Measurements from ENCODE around the gene TLE3. TPM values are rescaled to one million over a fixed set of nuclear protein-coding genes. Genes with fewer than 3 reads are reported as not detected.
A peak's percentile ranks its signal among the peaks of the same experiment; 100 is the strongest.

The TLE3 gene
- total and polyA plus RNA-seq, 8 donors = 12.5 to 37.2 (median 18.9) TPM

- H3K4me1 ChIP-seq = peaks cover 14 to 18% (median 15%) of the 10 kb centered on the region in 3 donors
- H3K36me3 ChIP-seq = peaks cover 0 to 30% (median 16%) of the 10 kb centered on the region in 3 donors
- no peaks in the 10 kb centered on the region for H3K9me3 ChIP-seq
- no peak overlapping the region for H3K4me3 ChIP-seq
- H3K27ac ChIP-seq = no peak overlapping the region
- 52 to 58% methylated on average over 13 of the region's 13 CpGs for WGBS, 2 donors
- FAIRE-seq (no peak), ATAC-seq (peak; percentile 6 to 39 (median 22)), DNase-seq (peak in 1 of 6 donors; percentile 52)
- intact Hi-C loops (cut with DNase I) = no loop called here
- no peak for TF ChIP-seq CTCF (IDR thresholded peaks at IDR 0.05)
- H3K27me3 ChIP-seq = no peaks in the 10 kb centered on the region
These were observed 18.9 kb downstream of the TLE3 start for GRCh38 chr15:70078578-70079417.

GRCh38 chr15:70077188-70078147, 20.2 kb downstream of the TLE3 start:
- Histone ChIP-seq H3K4me1 (peaks cover 14 to 18% (median 15%) of the 10 kb centered on the region in 3 donors), H3K36me3 (peaks cover 0 to 43% (median 28%) of the 10 kb centered on the region in 3 donors), H3K4me3 (no peak overlapping the region), H3K27ac (no peak overlapping the region), H3K9me3 (no peaks in the 10 kb centered on the region), H3K27me3 (no peaks in the 10 kb centered on the region)
- ATAC-seq = no peak
- WGBS, 2 donors = 88 to 90% methylated on average over 13 of the region's 13 CpGs
- no peak for DNase-seq
- no peak for FAIRE-seq
- intact Hi-C loops (cut with DNase I) = no loop called here
- TF ChIP-seq CTCF (IDR thresholded peaks at IDR 0.05) = no peak

GRCh38 chr15:70074380-70074779, 23.3 kb downstream of the TLE3 start:
- FAIRE-seq (no peak), ATAC-seq (no peak), DNase-seq (no peak)
- Histone ChIP-seq H3K36me3 (peaks cover 0 to 42% (median 28%) of the 10 kb centered on the region in 3 donors), H3K4me3 (no peak overlapping the region), H3K27me3 (no peaks in the 10 kb centered on the region), H3K4me1 (peaks cover 15 to 19% (median 18%) of the 10 kb centered on the region in 3 donors), H3K9me3 (no peaks in the 10 kb centered on the region), H3K27ac (no peak overlapping the region)
- no peak for TF ChIP-seq CTCF (IDR thresholded peaks at IDR 0.05)
- WGBS, 2 donors = 96 to 97% methylated on average over 13 of the region's 13 CpGs
- intact Hi-C loops (cut with DNase I) = no loop called here

GRCh38 chr15:70072479-70072878, 25.2 kb downstream of the TLE3 start:
- Histone ChIP-seq H3K9me3 (no peaks in the 10 kb centered on the region), H3K4me3 (no peak overlapping the region), H3K27me3 (no peaks in the 10 kb centered on the region), H3K27ac (no peak overlapping the region), H3K4me1 (peaks cover 12 to 21% (median 19%) of the 10 kb centered on the region in 3 donors), H3K36me3 (peaks cover 0 to 42% (median 28%) of the 10 kb centered on the region in 3 donors)
- FAIRE-seq (no peak), DNase-seq (no peak), ATAC-seq (no peak)
- intact Hi-C loops (cut with DNase I) = no loop called here
- WGBS, 2 donors = 96 to 97% methylated on average over 3 of the region's 3 CpGs
- TF ChIP-seq CTCF (IDR thresholded peaks at IDR 0.05) = no peak
